Measurements from ENCODE around the gene PTPRM. TPM values are rescaled to one million over a fixed set of nuclear protein-coding genes. Genes with fewer than 3 reads are reported as not detected.

Gene PTPRM
- total and polyA plus RNA-seq, 2 of the 4 experiments (the other 2 are of a cell fraction), result 28.3 to 51.2 TPM

DNA sequence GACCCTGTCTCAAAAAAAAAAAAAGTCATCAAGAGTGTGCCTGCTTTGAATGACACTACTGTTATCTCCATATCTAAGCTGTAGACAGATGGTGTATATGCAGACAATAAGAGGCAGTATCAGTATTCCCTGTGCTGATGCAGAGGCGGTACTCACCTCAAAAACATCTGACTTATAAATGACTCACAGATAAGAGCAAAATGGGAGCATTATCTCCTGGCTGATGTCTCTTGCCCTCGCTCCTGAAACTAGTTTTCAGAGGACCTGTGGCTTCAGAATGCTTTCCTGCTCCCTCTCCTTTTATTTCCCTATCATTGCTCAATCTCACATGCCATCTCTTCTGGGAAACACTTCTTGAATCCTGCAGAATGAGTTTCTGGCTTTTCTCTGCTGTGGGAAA, 289.6 kb downstream of the PTPRM start:
- Histone ChIP-seq H4K8ac (ENCODE audit: low read depth in 2 of 2, low read length in 2 of 2) (no peak overlapping the region), H3K4ac (ENCODE audit: low read depth, low read length) (no peak overlapping the region), H3K36me3 (ENCODE audit: control insufficient read depth, insufficient read depth, low read length) (no peaks in the 10 kb centered on the region), H3K27ac (ENCODE audit: insufficient read depth, low read length) (no peak overlapping the region), H2BK120ac (ENCODE audit: low read depth, low read length) (no peak overlapping the region), H2BK20ac (ENCODE audit: low read depth, low read length) (no peak overlapping the region), H3K9me1 (ENCODE audit: insufficient read depth, low read length) (peaks cover 5% of the 10 kb centered on the region; the same call in 1 of the 2 replicates), H2BK15ac (ENCODE audit: low read depth, low read length) (no peak overlapping the region), H3K9ac (ENCODE audit: low read depth, low read length) (no peak overlapping the region), H2BK5ac (ENCODE audit: low read depth, low read length, poor library complexity, severe bottlenecking) (no peak overlapping the region), H4K20me1 (ENCODE audit: insufficient read depth, low read length) (peaks cover 5% of the 10 kb centered on the region; the same call in 1 of the 2 replicates), H2AFZ (replicated peaks; ENCODE audit: low read length, poor library complexity) (no peak overlapping the region), H3K14ac (replicated peaks; ENCODE audit: low read depth, low read length) (no peak overlapping the region), H3K4me1 (ENCODE audit: control insufficient read depth, insufficient read depth, low read length) (peaks cover 10% of the 10 kb centered on the region), H3K79me1 (ENCODE audit: low read depth in 1 of 2, low read length in 2 of 2) (0 out of 4 replicates have a peak, but pooled peaks cover 0 to 6% of the 10 kb centered on the region in 2 experiments), H4K91ac (ENCODE audit: insufficient read depth, low read depth, low read length) (no peak overlapping the region), H2AK5ac (ENCODE audit: low read depth, low read length) (no peak overlapping the region; the same call in 1 of the 2 replicates), H3K23ac (ENCODE audit: low read depth, low read length) (no peak overlapping the region), H4K5ac (ENCODE audit: low read depth, low read length) (no peak overlapping the region), H3K9me3 (ENCODE audit: control insufficient read depth, insufficient read depth, low read length) (no peaks in the 10 kb centered on the region), H3K27me3 (ENCODE audit: control insufficient read depth, insufficient read depth, low read length) (no peaks in the 10 kb centered on the region), H3K56ac (ENCODE audit: extremely low read depth, insufficient read depth, low read length) (no peak overlapping the region), H3K4me3 (ENCODE audit: insufficient read depth, low read depth, low read length) (no peak overlapping the region), H2AK9ac (replicated peaks; ENCODE audit: low read depth, low read length, poor library complexity) (no peak overlapping the region), H3K18ac (ENCODE audit: low read depth, low read length) (no peak overlapping the region), H3K4me2 (ENCODE audit: low read depth, low read length) (no peak overlapping the region)
- in situ Hi-C loops (cut with MboI; ENCODE audit: low sequenced_read_pairs), result no loop called here
- BruUV-seq (replicated peaks), result no TSS peak
- CTCF ChIA-PET, result no interaction called here
- TF ChIP-seq RCOR1 (IDR thresholded peaks at IDR 0.05; ENCODE audit: insufficient replicate concordance, low read length) (no peak), RAD21 (IDR thresholded peaks at IDR 0.05; ENCODE audit: low read length) (no peak), SMC3 (IDR thresholded peaks at IDR 0.05; ENCODE audit: low read depth, low read length) (no peak), BHLHE40 (IDR thresholded peaks at IDR 0.05; ENCODE audit: low read depth, low read length) (peak; percentile 78; the same call in 1 of the 2 replicates), CEBPB (IDR thresholded peaks at IDR 0.05; ENCODE audit: low read depth, low read length) (peak; percentile 79), ELK1 (IDR thresholded peaks at IDR 0.05; ENCODE audit: borderline replicate concordance, low read depth, low read length) (no peak), RFX5 (IDR thresholded peaks at IDR 0.05; ENCODE audit: low read depth, low read length) (no peak), FOS (IDR thresholded peaks at IDR 0.05; ENCODE audit: low read depth, low read length) (peak; percentile 55; the same call in 1 of the 2 replicates)
- no CpG with 5 or more reads among the region's 2 CpGs for WGBS, 2 experiments (ENCODE audit: extremely low coverage in 2 of 2, insufficient read length in 1 of 2)
- DNase-seq (peak; percentile 73), ATAC-seq (ENCODE audit: low read depth) (peak; percentile 72)
- dilution Hi-C loops (cut with HindIII; ENCODE audit: low sequenced_read_pairs, unreplicated experiment), result no loop called here
- POLR2A ChIA-PET (ENCODE audit: unreplicated experiment), result no interaction called here
- intact Hi-C loops (cut with micrococcal nuclease), result no loop called here
